ENCODE results near the gene ASCC1.
"Not testable (repeated sequence)": the region's sequence is repeated elsewhere in the genome, so short reads cannot be mapped to it uniquely, and the experiment has no call there.

The ASCC1 gene

DNA sequence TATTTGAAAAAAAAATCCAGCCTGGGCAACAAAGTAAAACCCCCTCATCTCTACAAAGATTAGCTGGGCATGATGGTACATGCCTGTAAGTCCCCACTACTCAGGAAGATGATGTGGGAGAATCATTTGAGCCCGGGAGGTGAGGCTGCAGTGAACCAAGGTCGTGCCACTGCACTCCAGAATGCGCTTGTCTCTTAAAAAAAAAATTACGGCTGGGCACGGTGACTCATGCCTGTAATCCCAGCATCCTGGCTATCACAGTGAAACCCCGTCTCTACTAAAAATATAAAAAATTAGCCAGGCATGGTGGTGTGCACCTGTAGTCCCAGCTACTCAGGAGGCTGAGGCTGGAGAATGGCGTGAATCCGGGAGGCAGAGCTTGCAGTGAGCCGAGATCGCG lies 4.7 kb downstream of the ASCC1 start:
- Mint-ChIP-seq H3K4me1 (peaks cover 13% of the 10 kb centered on the region), H3K36me3 (peaks cover 71% of the 10 kb centered on the region)
- DNase-seq (ENCODE audit: low spot score in 2 of 2); ATAC-seq; H3K27ac Mint-ChIP-seq; H3K9me3 Mint-ChIP-seq; H3K4me3 Mint-ChIP-seq: not testable (repeated sequence)

DNA sequence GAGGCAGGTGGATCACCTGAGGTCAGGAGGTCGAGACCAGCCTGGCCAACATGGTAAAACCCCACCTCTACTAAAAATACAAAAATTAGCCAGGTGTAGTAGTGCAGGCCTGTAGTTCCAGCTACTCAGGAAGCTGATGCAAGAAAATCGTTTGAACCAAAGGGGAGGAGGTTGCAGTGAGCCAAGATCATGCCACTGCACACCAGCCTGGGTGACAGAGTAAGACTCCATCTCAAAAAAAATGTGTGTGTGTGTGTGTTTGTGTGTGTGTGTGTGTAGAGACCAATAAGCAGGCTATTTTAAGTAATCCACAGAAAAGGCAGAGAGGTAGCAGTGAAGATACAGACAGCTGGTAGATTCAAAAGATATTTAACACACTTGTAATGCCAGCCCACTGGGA lies 7.5 kb downstream of the ASCC1 start:
- not testable (repeated sequence) for H3K4me3 Mint-ChIP-seq; ATAC-seq; H3K9me3 Mint-ChIP-seq; DNase-seq (ENCODE audit: low spot score in 2 of 2)
- Mint-ChIP-seq H3K36me3 (peaks cover 84% of the 10 kb centered on the region), H3K27ac (peak overlapping the region; percentile 60), H3K4me1 (peaks cover 13% of the 10 kb centered on the region)

GRCh38 chr10:72206511-72207229 lies 9.4 kb downstream of the ASCC1 start:
- DNase-seq (ENCODE audit: low spot score in 2 of 2) (no peak), ATAC-seq (no peak)
- H3K27ac Mint-ChIP-seq = no peak overlapping the region
- no peak overlapping the region for H3K4me3 Mint-ChIP-seq
- H3K4me1 Mint-ChIP-seq = peaks cover 6% of the 10 kb centered on the region
- no peaks in the 10 kb centered on the region for H3K9me3 Mint-ChIP-seq
- peaks cover 90% of the 10 kb centered on the region for H3K36me3 Mint-ChIP-seq

GRCh38 chr10:72204724-72205123 lies 11.4 kb downstream of the ASCC1 start:
- H3K9me3 Mint-ChIP-seq = no peaks in the 10 kb centered on the region

DNA sequence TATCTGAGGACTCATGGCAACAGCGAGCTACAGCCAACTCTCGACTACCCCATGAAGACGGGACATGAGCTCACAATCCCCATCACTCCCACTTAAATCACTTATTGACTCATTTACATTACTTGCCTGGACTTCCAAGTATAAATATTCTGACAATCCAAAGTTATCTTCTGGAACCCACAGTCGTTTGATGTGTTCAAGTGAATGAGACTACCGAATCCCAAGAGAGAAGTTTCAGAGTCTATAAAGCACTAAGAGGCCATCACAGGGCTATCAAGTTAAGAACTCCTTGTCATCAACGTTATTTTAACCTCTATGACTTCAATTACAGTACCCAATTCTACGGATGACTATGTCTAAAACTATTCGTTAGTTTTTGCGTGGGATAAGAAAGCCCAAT lies 11.8 kb downstream of the ASCC1 start:
- H3K9me3 Mint-ChIP-seq = no peaks in the 10 kb centered on the region
- H3K36me3 Mint-ChIP-seq = peaks cover 90% of the 10 kb centered on the region
- peaks cover 6% of the 10 kb centered on the region for H3K4me1 Mint-ChIP-seq
- H3K27ac Mint-ChIP-seq = no peak overlapping the region
- no peak overlapping the region for H3K4me3 Mint-ChIP-seq
- DNase-seq (ENCODE audit: low spot score in 2 of 2) = no peak
- no peak for ATAC-seq

More at GRCh38 chr10:72204724-72205123, 11.4 kb downstream of the ASCC1 start:
- DNase-seq (ENCODE audit: low spot score in 2 of 2) (no peak), ATAC-seq (no peak)
- H3K27ac Mint-ChIP-seq = no peak overlapping the region
- H3K36me3 Mint-ChIP-seq = peaks cover 90% of the 10 kb centered on the region
- H3K4me1 Mint-ChIP-seq = peaks cover 6% of the 10 kb centered on the region
- H3K4me3 Mint-ChIP-seq = no peak overlapping the region

GRCh38 chr10:72201293-72201692 lies 14.8 kb downstream of the ASCC1 start:
- DNase-seq (ENCODE audit: low spot score in 2 of 2) (no peak), ATAC-seq (no peak)
- H3K4me1 Mint-ChIP-seq = no peaks in the 10 kb centered on the region
- no peaks in the 10 kb centered on the region for H3K9me3 Mint-ChIP-seq
- peaks cover 77% of the 10 kb centered on the region for H3K36me3 Mint-ChIP-seq
- no peak overlapping the region for H3K4me3 Mint-ChIP-seq
- H3K27ac Mint-ChIP-seq = no peak overlapping the region

DNA sequence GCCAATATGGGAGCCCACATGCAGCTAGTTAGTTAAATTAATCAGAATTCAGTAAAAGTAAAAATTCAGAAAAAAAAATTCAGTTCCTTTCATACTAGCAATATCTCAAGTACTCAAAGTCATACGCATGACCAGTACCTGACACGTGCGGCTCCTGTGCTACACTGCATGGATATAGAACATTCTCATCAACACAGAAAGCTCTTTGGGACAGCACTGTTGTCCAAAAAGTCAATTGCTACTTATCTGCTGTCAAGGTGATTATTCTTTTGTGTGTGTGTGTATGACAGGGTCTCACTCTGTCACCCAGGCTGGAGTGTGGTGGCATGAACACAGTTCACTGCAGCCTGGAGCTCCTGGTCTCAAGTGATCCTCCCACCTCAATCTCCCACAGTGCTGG lies 15.2 kb downstream of the ASCC1 start:
- no peak overlapping the region for H3K4me3 Mint-ChIP-seq
- H3K4me1 Mint-ChIP-seq = no peaks in the 10 kb centered on the region
- peaks cover 81% of the 10 kb centered on the region for H3K36me3 Mint-ChIP-seq
- H3K9me3 Mint-ChIP-seq = no peaks in the 10 kb centered on the region
- ATAC-seq = no peak
- no peak for DNase-seq (ENCODE audit: low spot score in 2 of 2)
- no peak overlapping the region for H3K27ac Mint-ChIP-seq

DNA sequence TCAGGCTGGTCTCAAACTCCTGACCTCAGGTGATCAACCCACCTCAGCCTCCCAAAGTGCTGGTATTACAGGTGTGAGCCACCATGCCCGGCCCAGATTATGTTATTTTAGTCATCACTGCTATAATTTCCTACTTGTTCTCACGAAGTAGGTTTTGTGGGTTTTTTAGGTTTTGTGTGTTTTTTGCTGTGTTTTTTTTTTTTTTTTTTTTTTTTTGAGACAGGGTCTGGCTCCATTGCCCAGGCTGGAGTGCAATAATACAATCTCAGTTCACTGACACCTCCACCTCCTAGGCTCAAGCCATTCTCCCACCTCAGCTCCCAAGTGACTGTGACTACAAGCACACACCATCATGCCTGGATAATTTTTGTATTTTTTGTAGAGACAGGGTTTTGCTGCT lies 21.1 kb downstream of the ASCC1 start:
- H3K36me3 Mint-ChIP-seq = peaks cover 80% of the 10 kb centered on the region
- H3K9me3 Mint-ChIP-seq = no peaks in the 10 kb centered on the region
- H3K4me1 Mint-ChIP-seq = no peaks in the 10 kb centered on the region
- no peak overlapping the region for H3K4me3 Mint-ChIP-seq
- no peak overlapping the region for H3K27ac Mint-ChIP-seq
- ATAC-seq = no peak
- DNase-seq (ENCODE audit: low spot score in 2 of 2) = no peak

DNA sequence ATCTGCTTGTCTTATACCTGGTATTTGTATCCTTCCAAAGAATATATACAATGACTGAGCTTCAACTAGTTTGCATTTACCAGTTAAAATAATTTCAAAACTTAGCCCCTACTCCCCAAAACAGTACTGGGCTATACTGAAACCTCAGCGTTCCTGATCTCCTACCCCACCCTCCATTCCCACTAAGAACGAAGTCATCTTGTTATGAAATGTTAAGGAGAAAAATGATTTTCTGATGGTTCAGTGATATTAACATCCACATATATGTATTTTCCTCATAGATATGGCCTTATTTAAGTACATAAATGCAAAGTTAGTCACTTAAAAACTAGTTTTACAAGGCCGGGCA lies 29.1 kb downstream of the ASCC1 start:
- no peak overlapping the region for H3K27ac Mint-ChIP-seq
- H3K36me3 Mint-ChIP-seq = peaks cover 56% of the 10 kb centered on the region
- H3K4me1 Mint-ChIP-seq = no peaks in the 10 kb centered on the region
- H3K4me3 Mint-ChIP-seq = no peak overlapping the region
- ATAC-seq (no peak), DNase-seq (ENCODE audit: low spot score in 2 of 2) (no peak)
- peaks cover 7% of the 10 kb centered on the region for H3K9me3 Mint-ChIP-seq

- Mint-ChIP-seq H3K9me3 (peaks cover 7% of the 10 kb centered on the region), H3K27ac (no peak overlapping the region), H3K4me1 (no peaks in the 10 kb centered on the region), H3K4me3 (no peak overlapping the region), H3K36me3 (peaks cover 56% of the 10 kb centered on the region)
- no peak for DNase-seq (ENCODE audit: low spot score in 2 of 2)
- no peak for ATAC-seq
Measured at GRCh38 chr10:72186258-72186981, 29.7 kb downstream of the ASCC1 start.

- no peak overlapping the region for H3K4me3 Mint-ChIP-seq
- peaks cover 67% of the 10 kb centered on the region for H3K36me3 Mint-ChIP-seq
Measured at GRCh38 chr10:72184156-72184555, 31.9 kb downstream of the ASCC1 start.

GRCh38 chr10:72177454-72177853 lies 38.6 kb downstream of the ASCC1 start:
- DNase-seq (ENCODE audit: low spot score in 2 of 2) = no peak
- Mint-ChIP-seq H3K4me1 (peaks cover 14% of the 10 kb centered on the region), H3K36me3 (peaks cover 44% of the 10 kb centered on the region), H3K4me3 (no peak overlapping the region), H3K9me3 (no peaks in the 10 kb centered on the region), H3K27ac (no peak overlapping the region)
- no peak for ATAC-seq

More at GRCh38 chr10:72184156-72184555, 31.9 kb downstream of the ASCC1 start:
- no peak for ATAC-seq
- peaks cover 7% of the 10 kb centered on the region for H3K9me3 Mint-ChIP-seq
- no peak for DNase-seq (ENCODE audit: low spot score in 2 of 2)
- H3K27ac Mint-ChIP-seq = no peak overlapping the region
- no peaks in the 10 kb centered on the region for H3K4me1 Mint-ChIP-seq

DNA sequence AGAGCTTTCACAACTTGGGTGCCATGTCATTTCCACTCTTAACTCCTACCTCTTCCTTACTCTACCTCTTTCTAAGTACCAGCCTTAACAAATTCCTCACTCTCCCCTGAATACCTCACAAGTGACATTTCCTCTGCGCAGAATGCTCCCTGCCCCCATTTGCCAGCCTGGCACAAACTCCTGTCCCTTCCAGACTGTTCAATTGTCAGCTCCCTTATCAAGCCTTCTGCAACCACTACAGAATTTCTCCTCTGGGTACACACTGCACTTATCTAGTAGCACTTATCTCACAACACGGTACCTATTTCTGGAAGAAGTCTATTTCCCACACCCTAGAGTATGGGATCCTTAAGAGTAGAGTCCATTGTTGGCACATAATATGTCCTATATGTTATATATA lies 39.4 kb downstream of the ASCC1 start:
- Mint-ChIP-seq H3K4me3 (no peak overlapping the region), H3K9me3 (no peaks in the 10 kb centered on the region), H3K4me1 (peaks cover 14% of the 10 kb centered on the region), H3K27ac (no peak overlapping the region), H3K36me3 (peaks cover 37% of the 10 kb centered on the region)
- ATAC-seq = no peak
- no peak for DNase-seq (ENCODE audit: low spot score in 2 of 2)

DNA sequence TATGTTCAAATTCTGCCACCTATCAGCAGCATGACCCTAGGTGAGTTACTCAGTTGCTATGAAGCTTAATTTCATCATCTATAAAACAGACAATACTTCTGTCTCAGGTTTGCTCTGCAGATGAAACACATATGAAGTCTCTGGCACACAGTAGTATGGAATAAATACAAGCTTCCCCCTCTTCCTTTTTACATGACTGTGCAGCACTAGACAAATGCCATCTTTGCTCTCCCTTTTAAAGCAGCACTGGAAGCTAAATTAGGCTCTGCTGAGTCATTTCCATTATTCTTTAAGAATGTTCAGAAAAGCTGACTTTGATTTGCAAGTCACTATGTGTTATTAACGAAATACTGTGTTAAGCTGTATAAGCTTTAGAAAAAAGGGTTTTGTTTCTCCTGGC lies 40.9 kb downstream of the ASCC1 start:
- DNase-seq (ENCODE audit: low spot score in 2 of 2) = no peak
- H3K36me3 Mint-ChIP-seq = peaks cover 24% of the 10 kb centered on the region
- no peak overlapping the region for H3K4me3 Mint-ChIP-seq
- H3K27ac Mint-ChIP-seq = no peak overlapping the region
- peaks cover 14% of the 10 kb centered on the region for H3K4me1 Mint-ChIP-seq
- H3K9me3 Mint-ChIP-seq = no peaks in the 10 kb centered on the region
- ATAC-seq = no peak

- Mint-ChIP-seq H3K27ac (no peak overlapping the region), H3K4me3 (no peak overlapping the region), H3K36me3 (peaks cover 24% of the 10 kb centered on the region), H3K9me3 (no peaks in the 10 kb centered on the region), H3K4me1 (peaks cover 14% of the 10 kb centered on the region)
- ATAC-seq (no peak), DNase-seq (ENCODE audit: low spot score in 2 of 2) (no peak)
Measured at GRCh38 chr10:72174297-72174662, 41.8 kb downstream of the ASCC1 start.

DNA sequence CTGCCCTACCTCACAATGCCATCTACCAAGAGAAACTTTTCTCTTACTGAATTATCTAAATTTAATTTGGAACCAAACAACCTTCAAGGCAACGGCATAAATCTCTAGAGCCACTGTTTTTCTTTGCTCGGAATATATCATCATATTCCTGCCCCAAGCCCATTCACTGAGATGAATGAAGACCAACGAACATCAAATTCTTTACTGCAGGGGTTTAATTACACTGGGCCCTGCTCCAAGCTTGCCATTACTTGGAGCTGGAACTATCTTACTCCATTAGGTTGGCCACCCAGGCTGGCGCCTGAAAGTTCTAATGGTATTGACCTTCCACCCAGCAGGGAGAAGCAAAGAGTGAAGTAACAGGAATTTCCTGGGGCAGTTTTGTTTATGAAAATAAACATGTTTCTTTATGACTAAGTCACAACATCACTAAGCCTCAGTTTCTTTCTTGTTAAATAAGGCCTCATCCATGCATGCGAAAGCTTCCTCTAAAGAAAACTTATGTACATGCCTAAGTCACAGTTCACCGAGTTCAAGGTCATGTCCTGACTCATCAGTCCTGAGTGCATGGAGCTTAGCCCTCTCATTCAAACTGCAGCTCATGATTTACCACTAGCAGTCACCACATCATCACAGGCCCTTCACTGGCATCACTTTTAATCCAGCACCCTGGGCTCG lies 42.3 kb downstream of the ASCC1 start:
- DNase-seq (ENCODE audit: low spot score in 2 of 2) = no peak
- H3K4me3 Mint-ChIP-seq = no peak overlapping the region
- H3K4me1 Mint-ChIP-seq = peaks cover 14% of the 10 kb centered on the region
- no peak overlapping the region for H3K27ac Mint-ChIP-seq
- H3K9me3 Mint-ChIP-seq = no peaks in the 10 kb centered on the region
- peak; percentile 93 for ATAC-seq
- H3K36me3 Mint-ChIP-seq = peaks cover 20% of the 10 kb centered on the region

All from stimulated activated effector memory CD8-positive, alpha-beta T cell treated with anti-CD3 and anti-CD28 coated beads, Interleukin-12 subunit alpha, Interleukin-12 subunit beta, amount 100 ng/mL, for 72 hours (primary cell).